Stimulated activated CD8-positive, alpha-beta memory T cell treated with anti-CD3 and anti-CD28 coated beads, Interleukin-7, amount 100 ng/mL, for 48 hours (primary cell): ENCODE results near the gene GBX2.
A peak's percentile ranks its signal among the peaks of the same experiment; 100 is the strongest.

Experiments used
- DNase-seq, 2 donors: peaks; one replicate each; pipeline ENCODE4 v3.0.0-alpha.2; 2020; ENCODE audit warnings: low read depth in 1 of 2; ENCODE audit errors: extremely low read depth in 1 of 2

The GBX2 gene

DNA sequence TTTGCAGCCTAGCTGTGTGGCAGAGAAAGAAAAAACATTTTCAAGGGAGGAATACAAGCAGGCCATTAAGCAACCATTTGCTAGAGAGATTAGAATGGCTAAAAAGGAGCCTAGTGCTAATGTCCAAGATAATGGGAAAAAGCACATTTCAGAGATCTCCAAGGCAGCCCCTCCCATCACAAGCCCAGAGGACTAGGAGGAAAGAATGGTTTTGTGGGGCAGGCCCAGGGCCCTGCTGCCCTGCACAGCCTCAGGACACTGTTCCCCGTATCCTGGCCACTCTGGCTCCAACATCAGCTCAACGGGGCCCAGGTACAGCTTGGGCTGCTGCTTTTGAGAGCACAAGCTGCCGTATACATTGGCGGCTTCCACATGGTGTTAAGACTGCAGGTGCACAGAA, 16.5 kb upstream of the GBX2 start:
- no peak for DNase-seq

DNA sequence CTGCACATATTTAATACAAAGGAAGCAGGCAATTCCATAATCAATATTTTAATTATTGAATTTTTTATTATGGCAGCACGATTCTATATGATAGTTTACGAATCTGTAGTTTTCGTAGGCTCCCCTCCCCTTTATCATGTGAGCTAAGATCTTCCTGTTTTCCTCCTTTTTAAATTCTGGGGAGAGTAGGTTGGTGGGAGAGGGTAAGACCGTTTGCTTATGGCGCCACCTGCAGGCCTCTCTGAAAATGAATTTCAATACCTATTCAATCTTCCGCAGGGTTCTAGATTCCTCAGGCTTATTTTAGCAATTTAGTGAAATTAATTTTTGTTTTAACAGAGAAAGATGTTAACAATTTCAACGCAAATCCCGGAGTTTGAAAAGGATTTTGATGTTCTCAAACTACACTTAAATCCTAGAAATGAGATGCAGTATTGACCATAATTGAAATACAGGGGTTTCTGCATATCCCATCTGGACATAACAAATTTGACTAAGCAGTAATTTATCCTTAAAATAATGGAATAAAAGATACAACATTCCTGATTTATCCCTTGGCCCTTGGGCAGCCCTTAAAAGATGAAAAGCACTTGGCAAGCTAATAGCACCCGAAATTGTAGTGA, 12.8 kb upstream of the GBX2 start:
- DNase-seq: no peak

DNA sequence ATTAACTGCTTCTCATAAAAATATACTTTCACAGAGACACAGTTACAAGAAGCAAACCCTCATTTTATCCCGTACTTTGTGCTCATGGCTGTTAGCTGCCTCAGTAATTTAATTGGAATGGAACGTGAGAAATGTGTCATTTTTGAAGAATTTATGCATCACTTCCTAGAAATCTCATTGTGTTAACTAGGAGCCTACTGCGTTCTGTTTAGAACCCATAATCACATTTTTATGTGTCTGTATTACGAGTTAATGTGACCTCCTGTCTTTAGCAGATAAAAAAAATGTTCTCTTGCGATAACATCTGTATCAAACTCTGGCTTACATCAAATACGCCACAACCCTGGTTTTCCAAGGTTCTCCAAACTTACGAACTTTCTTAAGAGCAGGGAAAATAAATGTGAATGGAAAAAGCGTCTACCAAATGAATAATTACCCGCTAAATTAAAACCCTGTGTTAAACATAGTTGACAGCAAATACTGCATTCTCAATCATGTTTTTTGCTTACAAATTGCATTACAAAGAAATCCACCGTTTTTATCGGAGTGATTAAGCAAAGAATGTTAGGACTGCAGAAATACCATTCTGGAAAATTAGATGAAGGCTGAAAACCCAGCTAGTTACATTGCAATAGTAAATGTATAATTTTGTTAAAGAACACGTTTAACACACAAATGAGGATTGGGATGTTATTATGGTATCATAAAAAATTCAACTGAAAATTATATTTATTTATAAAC, 12.1 kb upstream of the GBX2 start:
- no peak for DNase-seq

DNA sequence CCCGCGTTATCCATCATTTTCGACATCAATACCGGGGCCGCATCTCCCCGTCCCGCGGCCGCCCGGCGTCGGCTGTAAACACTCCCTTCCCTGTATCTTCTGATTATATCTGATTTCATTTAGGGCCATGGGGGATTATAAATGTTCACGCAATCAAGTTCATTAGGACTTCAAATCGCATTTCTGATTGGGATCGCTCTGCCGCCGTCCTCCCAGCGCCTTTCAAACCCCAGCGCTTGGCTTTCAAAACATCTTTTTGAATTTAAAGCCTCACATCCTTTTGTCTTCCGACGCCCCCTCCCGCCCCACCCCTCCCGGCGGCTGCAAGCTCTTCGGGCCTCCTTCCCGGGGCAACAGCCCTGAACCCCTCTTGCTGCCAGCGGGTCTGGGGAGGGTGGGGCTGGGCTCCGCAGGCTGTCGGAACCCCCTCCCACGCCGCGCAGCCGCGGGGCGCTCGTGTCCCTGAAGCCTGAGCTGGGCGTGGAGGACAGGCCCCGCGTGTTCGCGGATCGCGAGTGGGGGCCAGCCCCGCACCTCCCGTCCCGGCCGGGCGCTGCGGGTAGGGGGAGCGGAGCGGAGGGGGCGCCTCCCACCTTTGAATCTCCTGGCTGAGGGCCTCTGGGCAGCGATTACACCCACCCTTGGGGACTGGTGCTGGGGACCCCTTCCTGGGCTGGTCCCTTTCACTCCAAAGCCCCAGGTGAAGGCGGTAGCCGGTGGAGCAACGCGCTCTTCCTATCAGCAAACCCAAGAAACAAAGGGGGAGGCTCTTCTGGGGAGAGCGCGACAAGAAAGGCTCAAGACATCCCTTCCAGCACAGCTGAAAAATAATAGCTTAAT, 11.3 kb upstream of the GBX2 start:
- DNase-seq: no peak

DNA sequence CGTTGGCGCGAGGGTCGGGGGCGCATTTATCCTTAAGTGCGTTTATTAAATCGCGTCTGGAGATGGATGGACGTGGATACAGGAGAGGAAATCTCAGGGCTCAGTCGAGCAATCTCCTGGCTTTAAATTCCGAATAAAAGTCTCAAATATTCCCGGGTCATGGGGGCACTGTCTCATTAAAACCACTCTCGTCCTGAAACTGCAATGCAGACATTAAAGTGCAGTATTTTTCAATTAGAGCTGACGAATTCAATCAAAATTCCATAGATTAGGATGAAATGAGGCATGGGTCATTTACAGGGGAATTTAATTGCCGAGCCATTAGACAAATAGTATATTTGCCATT, 10.7 kb upstream of the GBX2 start:
- no peak for DNase-seq

DNA sequence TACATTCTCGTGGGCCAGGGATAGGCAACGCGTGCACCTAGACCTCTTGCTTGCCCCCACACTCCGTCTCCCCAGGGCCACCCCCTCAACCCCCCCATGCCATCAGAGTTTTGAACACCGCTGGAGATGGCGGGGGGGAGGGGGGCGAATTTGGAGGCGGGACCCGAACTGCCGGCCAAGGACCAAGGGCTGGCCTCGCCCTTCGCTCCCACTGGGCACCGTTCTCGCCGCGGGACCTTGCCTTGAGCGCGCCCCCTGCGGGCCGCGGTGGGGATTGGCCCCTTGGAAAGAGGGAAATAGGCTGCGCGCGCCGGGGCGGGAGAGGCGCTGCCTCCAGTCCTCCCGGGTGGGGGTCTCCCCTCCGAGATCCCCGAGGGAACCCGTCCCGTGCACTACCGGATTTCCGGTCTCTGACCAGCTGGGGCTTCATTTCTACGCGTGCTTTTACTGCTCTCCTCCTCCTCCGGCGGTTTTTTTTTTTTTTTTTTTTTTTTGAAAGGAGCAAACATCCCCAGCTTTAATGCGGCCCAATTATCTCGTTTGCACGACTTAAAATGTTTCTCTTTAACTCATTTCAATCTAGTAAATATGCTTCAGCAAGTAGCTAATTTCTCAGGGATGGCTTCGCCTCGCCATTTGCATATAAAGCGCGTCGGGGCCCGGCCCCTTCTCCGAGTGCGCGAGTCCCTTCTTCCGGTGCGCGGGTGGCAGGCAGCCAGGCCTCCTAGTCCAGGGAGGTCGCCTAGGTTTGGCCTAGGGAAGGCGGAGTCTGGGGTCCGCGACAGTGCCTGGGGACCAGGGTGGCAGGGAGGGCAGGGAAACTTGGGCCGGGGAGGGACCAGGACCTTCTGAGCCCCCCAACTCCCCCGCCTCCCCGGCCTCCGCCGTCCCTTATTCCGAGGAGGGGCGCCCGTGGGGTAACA, 10.0 kb upstream of the GBX2 start:
- DNase-seq: peak; percentile 27 to 29

DNA sequence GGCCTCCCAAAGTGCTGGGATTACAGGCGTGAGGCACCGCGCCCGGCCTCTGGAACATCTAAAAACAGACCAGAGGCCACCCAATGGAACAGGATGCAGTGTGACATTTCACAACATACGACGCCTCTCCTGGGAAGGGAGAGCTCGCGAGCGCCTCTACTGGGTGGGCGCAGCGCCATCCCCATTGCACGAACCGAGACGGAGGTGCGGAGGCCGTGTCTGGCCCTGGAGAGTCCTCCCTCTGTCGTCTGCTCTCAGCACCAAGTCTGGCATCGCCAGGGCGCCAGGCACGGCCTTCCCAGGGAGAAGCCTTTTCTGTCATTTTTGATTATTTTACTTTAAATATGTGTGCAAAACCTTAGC, 9.4 kb upstream of the GBX2 start:
- peak in 1 of 2 donors; percentile 34 for DNase-seq

DNA sequence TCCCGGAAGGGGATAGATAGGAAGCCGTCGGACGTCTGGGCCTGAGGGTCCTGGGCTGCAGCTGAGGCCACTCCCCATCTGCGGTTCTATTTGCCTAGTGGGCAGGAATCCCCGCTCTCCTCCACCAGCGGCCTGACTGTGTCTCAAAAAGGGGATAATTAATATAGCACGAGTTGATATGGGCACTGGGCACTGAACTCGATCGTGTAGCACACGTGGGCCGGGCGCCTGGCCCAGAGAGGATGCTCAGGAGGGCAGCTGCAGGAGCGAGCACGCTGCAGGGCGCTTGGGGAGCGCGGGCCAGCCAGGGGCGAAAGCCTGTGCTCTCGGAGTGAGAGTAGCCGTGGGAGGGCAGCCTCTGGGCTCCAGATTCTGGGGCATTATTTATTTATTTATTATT, 8.8 kb upstream of the GBX2 start:
- no peak for DNase-seq

DNA sequence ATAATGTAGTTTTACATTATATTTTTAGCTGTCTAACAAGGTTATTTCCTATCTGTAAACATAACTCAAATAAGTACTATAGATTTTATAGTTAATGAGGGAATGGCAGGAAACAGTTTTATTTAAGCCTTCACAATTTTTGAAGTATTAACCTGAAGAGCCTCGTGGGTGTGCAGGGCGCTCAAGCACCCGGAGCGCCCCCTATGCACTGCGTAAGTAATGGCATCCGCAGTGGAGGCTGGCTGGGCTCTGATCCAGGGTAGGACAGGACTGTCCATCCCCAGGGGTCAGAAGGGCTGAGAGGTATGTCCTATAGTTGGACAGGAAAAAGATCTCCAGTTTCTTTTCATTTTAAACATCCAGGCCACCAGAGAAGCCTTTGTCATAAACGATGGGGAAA, 8.2 kb upstream of the GBX2 start:
- no peak for DNase-seq

DNA sequence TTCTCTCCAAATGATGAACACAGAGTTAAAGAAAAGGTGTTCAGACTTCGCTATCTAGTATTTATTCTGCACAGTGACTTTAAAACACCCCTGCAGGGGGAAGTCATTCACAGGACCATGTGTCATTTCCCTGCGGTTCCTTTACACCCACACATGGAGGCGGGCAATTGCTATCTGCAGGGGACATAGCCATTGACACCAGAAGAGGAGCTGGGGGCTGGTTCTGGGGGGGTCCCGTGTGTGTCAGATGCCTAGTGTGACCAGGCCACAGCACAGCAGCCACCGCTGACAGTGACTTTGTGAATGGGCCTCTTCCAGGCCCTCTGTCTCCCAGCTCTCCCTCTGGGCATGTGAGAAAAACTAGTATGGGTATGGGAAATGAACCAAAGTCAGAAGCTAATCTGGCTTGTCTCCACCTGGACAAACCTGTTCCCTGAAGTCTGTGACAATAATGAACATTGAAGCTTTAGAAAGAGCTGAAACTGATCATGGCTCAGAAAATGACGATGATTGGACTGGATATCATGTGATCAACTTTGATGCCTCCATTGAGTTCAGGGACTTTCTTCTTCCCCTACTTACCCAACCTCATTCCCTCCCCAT, 7.5 kb upstream of the GBX2 start:
- DNase-seq: no peak

DNA sequence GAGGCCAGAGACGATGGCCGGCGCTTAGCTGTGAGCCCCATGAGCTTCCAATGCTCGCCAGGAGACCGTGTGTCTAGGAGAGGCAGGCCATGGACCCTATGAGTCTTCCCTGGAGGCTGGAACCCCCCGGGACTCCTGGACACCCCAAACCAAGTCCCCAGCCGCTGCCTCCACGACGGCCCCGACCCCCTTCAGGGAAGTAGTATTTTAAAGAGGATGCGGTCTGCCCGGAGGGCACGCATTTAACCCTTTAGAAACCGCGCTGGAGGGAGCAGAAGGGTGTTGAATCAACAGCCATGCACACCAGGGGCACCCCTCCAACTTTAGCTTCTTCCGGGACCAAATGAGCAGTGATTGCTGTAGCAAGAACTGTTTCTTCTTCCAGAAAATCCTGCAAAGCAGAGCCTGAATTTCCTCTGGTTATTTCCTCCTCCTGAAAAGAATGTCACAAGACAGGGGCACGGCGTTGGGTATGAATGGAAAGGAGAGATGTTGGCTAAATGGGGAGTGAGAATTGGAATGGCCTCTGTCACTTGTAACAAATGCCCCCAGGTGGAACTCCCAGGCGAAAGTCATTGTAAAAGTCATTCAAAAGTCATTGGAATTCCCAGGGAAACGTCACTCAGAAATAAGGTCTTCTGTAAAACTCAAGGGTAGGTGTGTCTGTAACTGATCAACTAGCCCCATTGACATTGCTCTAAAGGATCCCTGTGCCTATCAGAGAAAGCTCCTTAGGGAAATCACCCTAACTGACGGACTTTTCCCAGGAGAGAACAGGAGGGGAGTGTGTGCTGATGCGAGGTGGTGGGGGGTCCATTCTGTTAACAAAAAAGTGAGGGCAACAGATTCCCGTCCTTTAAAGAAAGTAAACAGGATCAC, 5.8 kb upstream of the GBX2 start:
- DNase-seq: no peak

DNA sequence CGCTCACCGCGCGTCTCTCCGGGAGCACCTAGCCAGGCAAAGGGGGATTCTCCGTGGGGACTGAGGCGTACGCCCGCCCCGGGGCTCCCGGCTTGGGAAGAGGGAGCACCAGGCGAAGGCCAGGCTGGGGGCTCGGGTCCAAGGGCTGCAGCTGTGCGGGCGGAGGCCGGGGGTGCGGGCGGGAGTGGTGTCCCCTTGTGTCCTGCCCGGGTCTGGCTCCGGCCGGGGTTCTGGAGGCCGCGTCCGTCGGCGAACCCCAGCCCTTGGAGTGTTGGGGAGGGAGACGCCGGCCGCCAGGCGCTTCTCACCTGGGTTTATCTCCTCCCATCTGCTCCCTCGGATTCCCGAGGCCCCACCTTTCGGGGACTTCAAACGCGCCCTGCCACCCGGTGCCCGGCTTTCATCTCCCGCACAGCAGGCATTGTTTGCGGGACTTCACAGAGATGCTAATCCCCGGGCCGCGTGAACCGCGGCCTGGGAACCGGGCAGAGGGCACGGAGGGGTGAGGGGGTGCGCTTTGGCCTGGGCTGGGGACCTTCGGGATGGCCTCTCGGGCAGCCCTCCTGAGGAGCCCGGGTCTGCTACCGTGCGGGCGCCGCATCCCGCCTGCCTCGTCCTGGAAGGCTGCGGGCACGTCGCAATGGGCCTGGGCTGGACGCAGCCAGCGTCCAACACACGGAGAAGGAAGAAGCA, 5.0 kb upstream of the GBX2 start:
- no peak for DNase-seq

DNA sequence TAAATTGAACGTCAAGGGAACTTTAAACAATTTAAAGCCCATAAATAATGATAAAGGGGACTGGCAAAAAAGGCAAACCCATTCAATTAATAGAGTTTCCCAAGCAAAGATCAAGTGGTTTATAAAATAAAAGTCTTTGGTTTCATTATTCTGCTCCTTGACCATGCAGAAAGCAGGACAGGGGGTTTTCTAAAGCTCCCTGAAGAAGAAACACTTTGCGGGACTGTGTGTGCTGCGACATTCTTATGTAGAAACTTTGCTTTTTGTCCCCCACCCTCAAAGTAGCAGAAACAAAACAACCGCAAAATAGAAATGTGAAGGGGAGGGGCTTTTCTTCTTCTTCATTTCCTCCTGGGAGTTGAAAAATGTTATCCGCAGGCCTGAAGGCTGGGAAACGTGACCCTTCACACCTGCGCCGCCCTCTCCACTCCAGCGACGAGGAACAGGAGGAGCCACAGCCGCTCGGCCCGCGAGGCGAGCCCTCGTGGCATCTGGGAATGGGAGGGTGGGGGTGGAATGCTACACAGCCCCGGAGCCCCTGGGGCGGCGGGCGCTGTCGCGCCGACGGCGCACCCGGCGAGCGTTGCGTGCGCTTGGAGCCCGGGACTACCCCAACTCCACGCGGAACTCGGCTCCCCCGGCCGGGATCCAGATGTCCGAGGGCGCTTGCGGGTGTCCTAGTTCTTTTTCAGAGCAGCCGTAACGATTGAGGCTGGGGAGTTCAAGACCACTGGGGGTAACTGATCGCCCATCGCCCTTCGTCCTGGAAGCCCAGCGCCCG, 4.3 kb upstream of the GBX2 start:
- DNase-seq: no peak

DNA sequence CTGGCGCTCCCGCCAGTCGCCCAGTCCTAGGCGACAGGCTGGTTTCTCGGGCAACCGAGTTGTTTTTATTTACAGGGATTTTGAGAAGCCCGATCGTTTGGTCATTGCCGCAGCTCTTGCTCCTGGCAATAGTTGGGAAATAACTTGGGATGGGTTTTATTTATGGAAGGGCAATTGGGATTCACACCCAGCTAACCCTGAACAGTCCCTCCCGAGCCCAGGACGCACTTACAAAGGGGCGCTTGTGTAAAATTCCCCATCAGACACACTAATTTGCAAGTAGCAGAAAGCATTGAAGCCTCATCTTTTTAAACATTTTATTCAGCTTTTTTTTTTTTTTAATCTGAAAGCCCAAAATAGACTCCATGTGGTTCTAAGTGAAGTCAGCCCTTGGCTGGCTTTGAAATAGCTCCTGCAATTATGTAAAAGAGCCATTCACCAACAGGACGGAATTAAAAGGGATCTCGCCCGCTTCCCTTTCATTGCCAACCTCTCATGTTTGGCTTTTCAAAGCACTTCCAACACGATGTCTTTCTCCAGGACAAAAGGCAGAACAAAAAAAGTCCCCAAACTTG, 3.6 kb upstream of the GBX2 start:
- no peak for DNase-seq

DNA sequence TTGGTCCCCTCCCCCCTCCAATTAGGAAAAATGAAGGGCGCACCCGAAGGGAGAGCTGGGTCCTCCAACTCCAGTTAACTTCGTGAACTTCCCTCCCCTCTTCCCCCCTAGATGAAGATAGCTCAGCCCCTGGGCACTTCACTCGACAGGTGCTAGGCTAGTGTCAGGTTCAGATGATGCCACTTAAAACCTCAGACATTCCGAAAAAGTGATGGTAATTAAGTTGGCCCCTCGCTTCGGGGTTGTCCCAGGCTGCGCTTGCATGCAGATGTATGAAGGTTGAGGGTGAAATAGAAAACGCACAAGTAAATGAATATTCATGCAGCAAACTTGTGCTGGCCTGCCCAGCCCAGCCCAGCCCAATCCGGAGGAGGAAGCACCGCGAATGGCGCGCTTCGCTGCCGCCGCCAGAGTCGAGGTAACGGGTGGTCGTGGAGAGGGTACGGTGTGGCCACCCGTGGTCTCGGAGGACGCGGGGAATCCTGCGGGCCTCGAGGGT, 3.0 kb upstream of the GBX2 start:
- DNase-seq: no peak

DNA sequence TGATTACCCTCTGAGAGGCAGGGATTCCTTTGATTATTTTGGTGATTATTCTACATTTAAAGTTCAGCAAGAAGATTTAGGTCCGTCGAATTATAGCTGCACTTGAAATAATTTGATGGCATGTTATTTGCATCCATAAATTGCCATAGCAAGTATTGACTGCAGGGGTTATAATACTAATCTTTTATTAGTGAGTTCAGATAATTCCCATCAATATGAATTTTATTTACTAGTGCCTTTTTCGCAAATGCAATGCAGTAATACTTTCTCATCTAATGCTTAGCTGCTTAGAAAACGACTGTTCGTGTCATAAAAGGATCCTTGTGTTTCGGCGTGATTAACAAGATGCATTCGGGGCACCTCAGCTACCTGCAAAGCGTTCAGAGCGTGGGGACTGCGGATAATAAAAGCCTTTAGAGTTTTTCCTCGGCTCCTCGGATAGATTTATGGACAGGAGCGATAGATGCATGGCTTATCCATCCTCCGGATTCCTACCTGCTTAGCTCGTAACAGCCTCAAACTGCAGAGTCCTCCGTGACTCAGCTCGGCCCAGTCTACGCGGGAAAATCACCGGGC, 2.5 kb upstream of the GBX2 start:
- no peak for DNase-seq
